OCI-M1 (cell line): ENCODE data around the gene LHX5.

Source experiments
- DNase-seq: peaks from one replicate; lab custom pipeline; 2025; lab: John Stamatoyannopoulos, UW

LHX5 gene

DNA sequence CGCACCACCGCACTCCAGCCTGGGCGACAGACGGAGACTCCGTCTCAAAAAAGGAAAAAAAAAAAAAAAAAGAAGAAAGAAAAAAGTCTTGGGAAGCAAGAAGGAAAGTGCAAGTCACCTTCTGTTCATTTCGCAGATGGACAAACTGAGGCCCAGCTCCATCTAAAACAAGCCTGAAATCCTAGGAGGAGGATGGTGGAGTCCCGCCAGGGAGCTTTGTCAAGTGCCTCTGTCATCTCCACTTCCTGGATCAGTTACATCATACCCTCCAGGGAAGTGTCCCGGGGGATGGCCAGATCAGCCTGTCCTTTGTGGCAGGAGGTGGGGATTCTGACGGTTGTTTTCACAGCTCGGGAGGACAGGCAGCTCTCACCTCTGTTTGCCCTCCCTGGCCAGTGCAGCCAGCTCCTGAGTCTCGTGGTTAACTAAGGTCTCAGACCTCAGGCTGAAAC is 58.2 kb downstream of the LHX5 start:
- DNase-seq: peak; percentile 20
